ENCODE results near the gene SLC39A11. TPM values are rescaled to one million over a fixed set of nuclear protein-coding genes. Genes with fewer than 3 reads are reported as not detected.

SLC39A11 gene
- total RNA-seq, 1 donor: 15.8 TPM

- H3K4me3 ChIP-seq (ENCODE audit: low read depth, low read length): no peak overlapping the region
- no peak for DNase-seq (ENCODE audit: low read depth)
- no peak for TF ChIP-seq CTCF (IDR thresholded peaks at IDR 0.05; ENCODE audit: insufficient read depth, low read length)
Observed at GRCh38 chr17:72672729-72673128, 419.8 kb downstream of the SLC39A11 start.

GRCh38 chr17:72671016-72671415 is 421.5 kb downstream of the SLC39A11 start:
- no peak for DNase-seq (ENCODE audit: low read depth)
- H3K4me3 ChIP-seq (ENCODE audit: low read depth, low read length): no peak overlapping the region
- no peak for TF ChIP-seq CTCF (IDR thresholded peaks at IDR 0.05; ENCODE audit: insufficient read depth, low read length)

GRCh38 chr17:72667096-72668063 is 425.1 kb downstream of the SLC39A11 start:
- no peak for TF ChIP-seq CTCF (IDR thresholded peaks at IDR 0.05; ENCODE audit: insufficient read depth, low read length)
- H3K4me3 ChIP-seq (ENCODE audit: low read depth, low read length): no peak overlapping the region
- DNase-seq (ENCODE audit: low read depth): no peak

GRCh38 chr17:72665852-72666851 is 426.3 kb downstream of the SLC39A11 start:
- DNase-seq (ENCODE audit: low read depth): peak; percentile 21
- TF ChIP-seq CTCF (IDR thresholded peaks at IDR 0.05; ENCODE audit: insufficient read depth, low read length): no peak
- no peak overlapping the region for H3K4me3 ChIP-seq (ENCODE audit: low read depth, low read length)

- DNase-seq (ENCODE audit: low read depth): no peak
- H3K4me3 ChIP-seq (ENCODE audit: low read depth, low read length): no peak overlapping the region
- TF ChIP-seq CTCF (IDR thresholded peaks at IDR 0.05; ENCODE audit: insufficient read depth, low read length): no peak
Observed at GRCh38 chr17:72662827-72663190, 429.7 kb downstream of the SLC39A11 start.

- DNase-seq (ENCODE audit: low read depth): no peak
Observed at GRCh38 chr17:72661945-72662826, 430.3 kb downstream of the SLC39A11 start.

More at GRCh38 chr17:72661945-72662826, 430.3 kb downstream of the SLC39A11 start:
- TF ChIP-seq CTCF (IDR thresholded peaks at IDR 0.05; ENCODE audit: insufficient read depth, low read length): no peak
- no peak overlapping the region for H3K4me3 ChIP-seq (ENCODE audit: low read depth, low read length)

All from fibroblast of the aortic adventitia (primary cell).